Measurements from ENCODE around the gene CNTROB. TPM values are rescaled to one million over a fixed set of nuclear protein-coding genes. Genes with fewer than 3 reads are reported as not detected.

CNTROB gene
- total RNA-seq, 1 experiment from 2014 or later: 39.2 TPM

DNA sequence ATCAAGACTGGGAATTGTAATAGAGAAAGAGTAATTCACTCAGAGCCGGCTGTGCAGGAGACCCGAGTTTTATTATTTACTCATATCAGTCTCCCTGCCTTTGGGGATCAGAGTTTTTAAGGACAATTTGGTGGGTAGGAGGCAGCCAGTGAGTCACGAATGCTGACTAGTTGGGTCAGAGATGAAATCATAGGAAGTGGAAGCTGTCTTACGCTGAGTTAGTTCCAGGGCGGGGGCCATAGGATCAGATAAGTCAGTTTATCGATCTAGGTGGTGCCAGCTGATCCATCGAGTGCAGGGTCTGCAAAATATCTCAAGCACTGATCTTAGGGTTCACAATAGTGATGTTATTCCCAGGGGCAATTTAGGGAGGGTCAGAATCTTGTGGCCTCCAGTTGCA is 50.2 kb downstream of the CNTROB start:
- BruUV-seq (replicated peaks): no TSS peak
- Mint-ChIP-seq H3K4me3 (ENCODE audit: unreplicated experiment) (no peak overlapping the region), H3K9me3 (ENCODE audit: unreplicated experiment) (no peaks in the 10 kb centered on the region), H3K36me3 (ENCODE audit: insufficient read depth, unreplicated experiment) (peaks cover 6% of the 10 kb centered on the region), H3K4me1 (ENCODE audit: insufficient read depth, unreplicated experiment) (peaks cover 10% of the 10 kb centered on the region), H3K27ac (ENCODE audit: low read depth, unreplicated experiment) (no peak overlapping the region), H3K27me3 (ENCODE audit: insufficient read depth, unreplicated experiment) (no peaks in the 10 kb centered on the region)
- DNase-seq (ENCODE audit: unreplicated experiment): peak; percentile 43
- TF ChIP-seq, protein P1, sequence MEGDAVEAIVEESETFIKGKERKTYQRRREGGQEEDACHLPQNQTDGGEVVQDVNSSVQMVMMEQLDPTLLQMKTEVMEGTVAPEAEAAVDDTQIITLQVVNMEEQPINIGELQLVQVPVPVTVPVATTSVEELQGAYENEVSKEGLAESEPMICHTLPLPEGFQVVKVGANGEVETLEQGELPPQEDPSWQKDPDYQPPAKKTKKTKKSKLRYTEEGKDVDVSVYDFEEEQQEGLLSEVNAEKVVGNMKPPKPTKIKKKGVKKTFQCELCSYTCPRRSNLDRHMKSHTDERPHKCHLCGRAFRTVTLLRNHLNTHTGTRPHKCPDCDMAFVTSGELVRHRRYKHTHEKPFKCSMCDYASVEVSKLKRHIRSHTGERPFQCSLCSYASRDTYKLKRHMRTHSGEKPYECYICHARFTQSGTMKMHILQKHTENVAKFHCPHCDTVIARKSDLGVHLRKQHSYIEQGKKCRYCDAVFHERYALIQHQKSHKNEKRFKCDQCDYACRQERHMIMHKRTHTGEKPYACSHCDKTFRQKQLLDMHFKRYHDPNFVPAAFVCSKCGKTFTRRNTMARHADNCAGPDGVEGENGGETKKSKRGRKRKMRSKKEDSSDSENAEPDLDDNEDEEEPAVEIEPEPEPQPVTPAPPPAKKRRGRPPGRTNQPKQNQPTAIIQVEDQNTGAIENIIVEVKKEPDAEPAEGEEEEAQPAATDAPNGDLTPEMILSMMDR (IDR thresholded peaks at IDR 0.05; ENCODE audit: unreplicated experiment): no peak
- intact Hi-C loops (cut with micrococcal nuclease): loop anchor here (1.0 to 5.0 kb wide), 2 partner anchors 50 to 69 kb away; partner anchors contain the start of genes CNTROB and TRAPPC1
- ChIA-PET CTCF (interaction anchor here (0.7 to 11.9 kb wide), 12 partner anchors 9 to 250 kb away, joined by 3 to 145 read pairs (median 4); partner anchors contain the start of gene RNF227), POLR2A (interaction anchor here (1.4 to 3.3 kb wide), 2 partner anchors 50 to 112 kb away, joined by 3 to 12 read pairs; partner anchors contain the start of genes CNTROB and TRAPPC1)

DNA sequence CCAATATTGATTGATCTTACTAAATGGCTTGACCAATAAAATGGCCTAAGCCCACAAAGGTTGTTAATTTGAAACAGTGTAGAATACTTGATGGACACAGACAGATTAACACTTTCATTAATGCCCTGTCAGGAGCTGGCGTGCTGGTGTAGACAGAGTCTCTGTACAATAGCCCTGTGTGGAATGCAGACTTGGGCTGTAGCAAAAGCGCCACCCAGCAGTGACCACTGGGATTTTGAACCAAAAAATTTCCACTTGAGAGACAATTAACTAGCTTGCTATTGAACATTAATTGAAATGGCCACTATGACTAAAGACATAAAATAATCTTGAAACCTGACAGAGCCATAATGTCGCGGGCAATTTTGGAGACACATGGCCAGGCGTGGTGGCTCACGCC is 50.7 kb downstream of the CNTROB start:
- no TSS peak for BruUV-seq (replicated peaks)
- TF ChIP-seq, protein P1 (IDR thresholded peaks at IDR 0.05; ENCODE audit: unreplicated experiment): no peak
- H3K4me1 Mint-ChIP-seq (ENCODE audit: insufficient read depth, unreplicated experiment): peaks cover 15% of the 10 kb centered on the region
- no peaks in the 10 kb centered on the region for H3K9me3 Mint-ChIP-seq (ENCODE audit: unreplicated experiment)
- no peak overlapping the region for H3K27ac Mint-ChIP-seq (ENCODE audit: low read depth, unreplicated experiment)
- POLR2A ChIA-PET: interaction anchor here (1.4 to 3.3 kb wide), 3 partner anchors 50 to 113 kb away, joined by 3 to 12 read pairs (median 5); partner anchors contain the start of genes CNTROB, RNF227 and TRAPPC1
- peaks cover 6% of the 10 kb centered on the region for H3K36me3 Mint-ChIP-seq (ENCODE audit: insufficient read depth, unreplicated experiment)
- CTCF ChIA-PET: interaction anchor here (0.7 to 11.9 kb wide), 11 partner anchors 10 to 250 kb away, joined by 3 to 145 read pairs (median 4); partner anchors contain the start of gene RNF227
- no peaks in the 10 kb centered on the region for H3K27me3 Mint-ChIP-seq (ENCODE audit: insufficient read depth, unreplicated experiment)
- DNase-seq (ENCODE audit: unreplicated experiment): peak; percentile 21
- H3K4me3 Mint-ChIP-seq (ENCODE audit: unreplicated experiment): no peak overlapping the region
- intact Hi-C loops (cut with micrococcal nuclease): loop anchor here (1.0 to 5.0 kb wide), 2 partner anchors 50 to 69 kb away; partner anchors contain the start of genes CNTROB and TRAPPC1

DNA sequence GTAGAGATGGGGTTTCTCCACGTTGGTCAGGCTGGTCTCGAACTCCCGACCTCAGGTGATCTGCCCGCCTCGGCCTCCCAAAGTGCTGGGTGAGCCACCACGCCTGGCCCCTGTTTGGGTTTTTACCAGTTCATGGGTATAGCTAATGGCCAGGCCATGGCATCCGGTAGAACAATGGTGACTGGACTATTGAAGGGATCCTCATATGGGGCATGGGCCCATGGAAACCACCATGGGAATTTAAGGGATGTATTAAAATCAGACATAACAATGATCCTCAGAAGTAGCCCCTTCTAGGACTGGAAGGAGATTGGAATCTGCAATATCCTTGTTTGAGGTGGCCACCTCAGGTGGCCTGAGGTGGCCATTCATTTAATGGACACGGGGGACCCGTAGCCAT is 52.9 kb downstream of the CNTROB start:
- intact Hi-C loops (cut with micrococcal nuclease): loop anchor here (5.0 kb wide), 1 partner anchor 53 kb away; the partner anchor contains the start of genes CNTROB and TRAPPC1
- DNase-seq (ENCODE audit: unreplicated experiment): no peak
- TF ChIP-seq, protein P1 (IDR thresholded peaks at IDR 0.05; ENCODE audit: unreplicated experiment): no peak
- ChIA-PET CTCF (interaction anchor here (1.1 to 11.9 kb wide), 4 partner anchors 12 to 123 kb away, joined by 3 to 145 read pairs (median 38); partner anchors contain the start of gene RNF227), POLR2A (interaction anchor here (0.5 kb wide), 1 partner anchor 53 kb away, joined by 4 read pairs; the partner anchor contains the start of genes CNTROB and TRAPPC1)
- no TSS peak for BruUV-seq (replicated peaks)
- Mint-ChIP-seq H3K27ac (ENCODE audit: low read depth, unreplicated experiment) (no peak overlapping the region), H3K9me3 (ENCODE audit: unreplicated experiment) (no peaks in the 10 kb centered on the region), H3K4me3 (ENCODE audit: unreplicated experiment) (no peak overlapping the region), H3K36me3 (ENCODE audit: insufficient read depth, unreplicated experiment) (no peaks in the 10 kb centered on the region), H3K4me1 (ENCODE audit: insufficient read depth, unreplicated experiment) (peaks cover 17% of the 10 kb centered on the region), H3K27me3 (ENCODE audit: insufficient read depth, unreplicated experiment) (no peaks in the 10 kb centered on the region)

DNA sequence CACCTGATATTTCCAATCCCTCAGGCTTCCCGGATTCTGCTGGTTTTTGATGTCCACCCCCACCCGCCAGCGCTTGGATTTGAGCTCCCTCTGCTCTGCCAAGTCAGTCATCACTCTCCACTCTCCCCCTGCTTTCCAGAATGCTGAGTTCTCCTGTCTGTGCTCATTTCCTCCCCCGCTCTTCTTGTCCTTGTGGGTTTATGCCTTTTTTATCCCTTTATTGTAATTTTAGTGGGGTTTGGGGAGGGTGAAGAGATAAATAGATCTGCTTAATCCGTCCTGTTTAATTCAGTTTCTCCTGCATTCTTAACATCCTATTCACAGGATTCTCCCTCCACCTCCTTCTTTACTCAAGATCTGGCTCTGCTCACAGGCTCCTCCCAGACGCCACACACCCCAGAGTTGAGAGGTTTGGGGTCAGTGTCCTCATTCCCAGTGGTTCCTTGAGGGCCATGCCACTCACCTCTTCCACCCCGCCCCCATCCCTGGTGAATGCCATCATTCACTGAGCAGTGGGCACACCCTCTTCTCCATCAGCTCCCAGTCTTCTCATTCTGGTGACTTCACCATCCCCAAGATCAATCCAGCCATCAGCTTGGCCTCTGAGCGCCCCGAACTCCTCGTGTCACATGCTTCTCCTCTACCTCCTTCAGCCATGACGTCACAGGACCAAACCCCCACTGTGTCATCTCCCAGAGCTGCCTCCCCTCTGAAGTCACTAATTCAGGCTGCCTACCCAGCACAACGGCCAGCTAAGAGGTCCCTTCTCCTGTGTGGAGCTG is 55.3 kb downstream of the CNTROB start:
- ChIA-PET POLR2A (interaction anchor here (0.6 to 1.0 kb wide), 4 partner anchors 11 to 300 kb away, joined by 3 read pairs; partner anchors contain the start of gene TP53), CTCF (interaction anchor here (0.6 to 11.9 kb wide), 21 partner anchors 10 to 1205 kb away, joined by 3 to 145 read pairs (median 4); partner anchors contain the start of genes CNTROB, NAA38, RNF227 and TRAPPC1)
- H3K4me1 Mint-ChIP-seq (ENCODE audit: insufficient read depth, unreplicated experiment): peaks cover 13% of the 10 kb centered on the region
- H3K27me3 Mint-ChIP-seq (ENCODE audit: insufficient read depth, unreplicated experiment): no peaks in the 10 kb centered on the region
- no peak overlapping the region for H3K4me3 Mint-ChIP-seq (ENCODE audit: unreplicated experiment)
- intact Hi-C loops (cut with micrococcal nuclease): no loop called here
- BruUV-seq (replicated peaks): no TSS peak
- no peaks in the 10 kb centered on the region for H3K36me3 Mint-ChIP-seq (ENCODE audit: insufficient read depth, unreplicated experiment)
- no peak overlapping the region for H3K27ac Mint-ChIP-seq (ENCODE audit: low read depth, unreplicated experiment)
- no peaks in the 10 kb centered on the region for H3K9me3 Mint-ChIP-seq (ENCODE audit: unreplicated experiment)
- DNase-seq (ENCODE audit: unreplicated experiment): no peak
- TF ChIP-seq, protein P1 (IDR thresholded peaks at IDR 0.05; ENCODE audit: unreplicated experiment): no peak

All from MCF 10A (cell line).